Glutamatergic neuron (in vitro differentiated cells): ENCODE results near the gene TMEM254. TPM values are rescaled to one million over a fixed set of nuclear protein-coding genes. Genes with fewer than 3 reads are reported as not detected.
"Not testable (repeated sequence)": the region's sequence is repeated elsewhere in the genome, so short reads cannot be mapped to it uniquely, and the experiment has no call there.

Experiments
- DNase-seq: peaks from one replicate; pipeline ENCODE4 v3.0.0; 2022
- H3K27ac Mint-ChIP-seq: one replicate; pipeline ENCODE4 v1.8.0; 2020; ENCODE audit warnings: mild to moderate bottlenecking, mixed read lengths, inconsistent platforms; ENCODE audit not compliant: unreplicated experiment
- H3K27me3 Mint-ChIP-seq: one replicate; pipeline ENCODE4 v1.8.0; 2020; ENCODE audit warnings: mild to moderate bottlenecking, moderate library complexity, mixed read lengths, inconsistent platforms; ENCODE audit not compliant: unreplicated experiment
- H3K36me3 Mint-ChIP-seq: one replicate; pipeline ENCODE4 v1.8.0; 2020; ENCODE audit warnings: mild to moderate bottlenecking, mixed read lengths, inconsistent platforms; ENCODE audit not compliant: unreplicated experiment
- H3K4me1 Mint-ChIP-seq: one replicate; pipeline ENCODE4 v1.8.0; 2020; ENCODE audit warnings: mild to moderate bottlenecking, low read depth, mixed read lengths, inconsistent platforms; ENCODE audit not compliant: unreplicated experiment
- H3K4me3 Mint-ChIP-seq: one replicate; pipeline ENCODE4 v1.8.0; 2020; ENCODE audit warnings: mild to moderate bottlenecking, mixed read lengths, inconsistent platforms; ENCODE audit not compliant: unreplicated experiment
- H3K9me3 Mint-ChIP-seq: one replicate; pipeline ENCODE4 v1.8.0; 2020; ENCODE audit warnings: mild to moderate bottlenecking, moderate library complexity, mixed read lengths, inconsistent platforms; ENCODE audit not compliant: unreplicated experiment
- CTCF ChIP-seq: fragments of 200-600 bp; sonication (generic); IDR thresholded peaks from one replicate; pipeline ENCODE4 v1.5.0; 2021; ENCODE audit not compliant: partially characterized antibody, unreplicated experiment
- total RNA-seq: library from RNA; stranded (reverse); fragmentation: NEBNext Ultra II Directional; extraction: Animal tissue kit (Norgen Biotek cat#: 25700); gene quantifications from one replicate; pipeline ENCODE4 v1.2.1, GENCODE V29; 2021; ENCODE audit not compliant: unreplicated experiment

Gene TMEM254
- total RNA-seq, 1 donor from 2014 or later = 13.5 TPM

DNA sequence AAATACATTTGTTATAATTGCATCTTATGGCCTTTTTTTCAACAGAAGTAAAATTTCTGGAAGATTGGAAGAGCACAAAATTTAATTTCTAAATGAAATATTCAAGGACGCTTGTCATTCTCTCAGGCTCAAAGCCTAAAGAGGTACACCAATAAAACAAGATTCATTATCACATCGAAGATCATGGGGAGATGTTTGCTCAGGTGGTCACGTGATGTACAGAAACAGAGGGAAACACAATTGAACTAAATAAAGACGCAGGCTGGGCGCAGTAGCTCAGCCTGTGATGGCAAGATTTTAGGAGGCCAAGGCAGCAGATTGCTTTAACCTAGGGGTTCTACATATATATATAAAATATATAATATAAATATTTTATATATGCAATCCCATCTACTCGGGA, 37.3 kb upstream of the TMEM254 start:
- Mint-ChIP-seq H3K27me3 (no peaks in the 10 kb centered on the region), H3K4me1 (no peaks in the 10 kb centered on the region), H3K9me3 (peaks cover 2% of the 10 kb centered on the region), H3K4me3 (no peak overlapping the region), H3K27ac (no peak overlapping the region), H3K36me3 (no peaks in the 10 kb centered on the region)
- no peak for TF ChIP-seq CTCF
- DNase-seq = no peak

GRCh38 chr10:80044935-80045334, 33.5 kb upstream of the TMEM254 start:
- not testable (repeated sequence) for H3K4me3 Mint-ChIP-seq, H3K27ac Mint-ChIP-seq, DNase-seq, H3K27me3 Mint-ChIP-seq, H3K9me3 Mint-ChIP-seq, H3K4me1 Mint-ChIP-seq, H3K36me3 Mint-ChIP-seq

- peak; percentile 88 for DNase-seq
- peaks cover 3% of the 10 kb centered on the region for H3K27me3 Mint-ChIP-seq
- no peak overlapping the region for H3K27ac Mint-ChIP-seq
- H3K4me1 Mint-ChIP-seq = no peaks in the 10 kb centered on the region
- TF ChIP-seq CTCF = peak; percentile 84
- H3K36me3 Mint-ChIP-seq = no peaks in the 10 kb centered on the region
- no peak overlapping the region for H3K4me3 Mint-ChIP-seq
- no peaks in the 10 kb centered on the region for H3K9me3 Mint-ChIP-seq
Observed at GRCh38 chr10:80046629-80047441, 31.6 kb upstream of the TMEM254 start.

- H3K27ac Mint-ChIP-seq = no peak overlapping the region
- no peak for DNase-seq
- H3K4me1 Mint-ChIP-seq = no peaks in the 10 kb centered on the region
- peaks cover 3% of the 10 kb centered on the region for H3K27me3 Mint-ChIP-seq
- no peak for TF ChIP-seq CTCF
- no peaks in the 10 kb centered on the region for H3K9me3 Mint-ChIP-seq
- H3K4me3 Mint-ChIP-seq = no peak overlapping the region
- H3K36me3 Mint-ChIP-seq = no peaks in the 10 kb centered on the region
Observed at GRCh38 chr10:80050752-80051151, 27.7 kb upstream of the TMEM254 start.

- no peaks in the 10 kb centered on the region for H3K36me3 Mint-ChIP-seq
- TF ChIP-seq CTCF = no peak
- DNase-seq = no peak
- no peak overlapping the region for H3K27ac Mint-ChIP-seq
- no peaks in the 10 kb centered on the region for H3K9me3 Mint-ChIP-seq
- no peaks in the 10 kb centered on the region for H3K4me1 Mint-ChIP-seq
- H3K27me3 Mint-ChIP-seq = peaks cover 3% of the 10 kb centered on the region
- no peak overlapping the region for H3K4me3 Mint-ChIP-seq
Observed at GRCh38 chr10:80051993-80052392, 26.5 kb upstream of the TMEM254 start.
